Thyroid gland (tissue), 4 donors: ENCODE results near the gene PACS1. TPM values are rescaled to one million over a fixed set of nuclear protein-coding genes. Genes with fewer than 3 reads are reported as not detected.

Experiments
- DNase-seq, 2 donors: peaks; one replicate each; pipeline ENCODE4 v3.0.0-alpha.2; 2019
- H3K27ac ChIP-seq, 3 donors: fragments of 200-600 bp; sonication (generic); 1 replicate in 2 of 3; 2 replicates in 1 of 3; pipeline ENCODE4 v1.5.1; 2016 to 2019; ENCODE audit warnings: mild to moderate bottlenecking in 1 of 3, moderate library complexity in 1 of 3
- H3K27me3 ChIP-seq: fragments of 200-600 bp; sonication (generic); one replicate; pipeline ENCODE4 v1.5.1; 2019
- H3K36me3 ChIP-seq, 2 donors: fragments of 200-600 bp; sonication (generic); one replicate each; pipeline ENCODE4 v1.5.1; 2016 to 2019
- H3K4me1 ChIP-seq, 2 donors: fragments of 200-600 bp; sonication (generic); one replicate each; pipeline ENCODE4 v1.5.1; 2017 to 2019
- H3K4me3 ChIP-seq, 3 donors: fragments of 200-600 bp; sonication (generic); replicated peaks in 1 of 3; 1 replicate in 2 of 3; 2 replicates in 1 of 3; pipeline ENCODE4 v1.5.1; 2016; ENCODE audit warnings: mild to moderate bottlenecking in 1 of 3
- H3K9me3 ChIP-seq: fragments of 200-600 bp; sonication (generic); one replicate; pipeline ENCODE4 v1.5.1; 2017
- POLR2A ChIP-seq, 2 donors: fragments of 450-650 bp; IDR thresholded peaks; one replicate each; pipeline ENCODE4 v1.6.1; 2017; ENCODE audit warnings: antibody characterized with exemption in 2 of 2, mild to moderate bottlenecking in 2 of 2, moderate library complexity in 1 of 2
- WGBS, 2 donors: methylation state at CpG; one replicate each; pipeline ENCODE4 v1.1.5; 2017; 5-methylcytosine and 5-hydroxymethylcytosine counted together
- intact Hi-C: fragments of 100-400 bp; cut with DNase I; formaldehyde crosslinking; loops from one replicate; pipeline ENCODE4 v1.15.1; 2023
- total RNA-seq, 4 donors: library from RNA; depleted of rRNA; stranded (reverse); fragments of >200 nt; gene quantifications; one replicate each; pipeline ENCODE4 v1.2.3, GENCODE V29; 2016
- TF ChIP-seq, protein P1 (sequence below), 6 experiments: fragments of 200-600 bp in 3 of 6; fragments of 450-650 bp in 3 of 6; sonication (generic) in 3 of 6; IDR thresholded peaks; one replicate each; pipeline ENCODE4 v1.5.1; 2016 to 2019; ENCODE audit warnings: antibody characterized with exemption in 6 of 6, mild to moderate bottlenecking in 2 of 6, inconsistent platforms in 1 of 6, moderate library complexity in 1 of 6

PACS1 gene
- total RNA-seq, 4 donors from 2014 or later, result 39.6 to 67.7 (median 59.7) TPM

DNA sequence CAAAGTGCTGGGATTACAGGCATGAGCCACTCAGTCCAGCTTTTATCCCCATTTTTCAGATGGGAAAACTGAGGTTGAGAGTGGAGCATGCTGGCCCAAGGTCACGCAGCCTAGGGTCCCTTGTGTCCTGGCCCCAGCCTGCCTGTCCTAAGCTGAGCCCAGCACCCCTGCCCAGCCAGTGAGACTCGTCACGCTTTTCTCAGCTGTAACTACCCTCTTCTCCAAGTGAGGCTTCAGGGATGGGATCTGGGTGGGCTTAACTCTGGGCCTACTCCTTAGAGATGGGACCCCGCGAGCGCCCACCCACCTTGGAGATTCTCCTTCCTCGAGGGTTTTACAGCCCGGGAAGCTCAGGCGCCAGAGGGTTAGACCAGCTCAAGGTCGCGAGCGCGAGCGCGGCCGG is 221.2 kb downstream of the PACS1 start:
- Histone ChIP-seq H3K27me3 (peaks cover 4% of the 10 kb centered on the region), H3K4me3 (no peak overlapping the region), H3K27ac (no peak overlapping the region), H3K4me1 (peaks cover 22% of the 10 kb centered on the region in 2 donors), H3K9me3 (no peaks in the 10 kb centered on the region), H3K36me3 (no peaks in the 10 kb centered on the region)
- TF ChIP-seq, protein P1, sequence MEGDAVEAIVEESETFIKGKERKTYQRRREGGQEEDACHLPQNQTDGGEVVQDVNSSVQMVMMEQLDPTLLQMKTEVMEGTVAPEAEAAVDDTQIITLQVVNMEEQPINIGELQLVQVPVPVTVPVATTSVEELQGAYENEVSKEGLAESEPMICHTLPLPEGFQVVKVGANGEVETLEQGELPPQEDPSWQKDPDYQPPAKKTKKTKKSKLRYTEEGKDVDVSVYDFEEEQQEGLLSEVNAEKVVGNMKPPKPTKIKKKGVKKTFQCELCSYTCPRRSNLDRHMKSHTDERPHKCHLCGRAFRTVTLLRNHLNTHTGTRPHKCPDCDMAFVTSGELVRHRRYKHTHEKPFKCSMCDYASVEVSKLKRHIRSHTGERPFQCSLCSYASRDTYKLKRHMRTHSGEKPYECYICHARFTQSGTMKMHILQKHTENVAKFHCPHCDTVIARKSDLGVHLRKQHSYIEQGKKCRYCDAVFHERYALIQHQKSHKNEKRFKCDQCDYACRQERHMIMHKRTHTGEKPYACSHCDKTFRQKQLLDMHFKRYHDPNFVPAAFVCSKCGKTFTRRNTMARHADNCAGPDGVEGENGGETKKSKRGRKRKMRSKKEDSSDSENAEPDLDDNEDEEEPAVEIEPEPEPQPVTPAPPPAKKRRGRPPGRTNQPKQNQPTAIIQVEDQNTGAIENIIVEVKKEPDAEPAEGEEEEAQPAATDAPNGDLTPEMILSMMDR (IDR thresholded peaks at IDR 0.05), result no peak
- TF ChIP-seq POLR2A (IDR thresholded peaks at IDR 0.05), result no peak
- intact Hi-C loops, result no loop called here
- no peak for DNase-seq
- 30 to 37% methylated on average over 6 to 9 of the region's 16 CpGs for whole genome bisulfite sequencing, 2 donors

DNA sequence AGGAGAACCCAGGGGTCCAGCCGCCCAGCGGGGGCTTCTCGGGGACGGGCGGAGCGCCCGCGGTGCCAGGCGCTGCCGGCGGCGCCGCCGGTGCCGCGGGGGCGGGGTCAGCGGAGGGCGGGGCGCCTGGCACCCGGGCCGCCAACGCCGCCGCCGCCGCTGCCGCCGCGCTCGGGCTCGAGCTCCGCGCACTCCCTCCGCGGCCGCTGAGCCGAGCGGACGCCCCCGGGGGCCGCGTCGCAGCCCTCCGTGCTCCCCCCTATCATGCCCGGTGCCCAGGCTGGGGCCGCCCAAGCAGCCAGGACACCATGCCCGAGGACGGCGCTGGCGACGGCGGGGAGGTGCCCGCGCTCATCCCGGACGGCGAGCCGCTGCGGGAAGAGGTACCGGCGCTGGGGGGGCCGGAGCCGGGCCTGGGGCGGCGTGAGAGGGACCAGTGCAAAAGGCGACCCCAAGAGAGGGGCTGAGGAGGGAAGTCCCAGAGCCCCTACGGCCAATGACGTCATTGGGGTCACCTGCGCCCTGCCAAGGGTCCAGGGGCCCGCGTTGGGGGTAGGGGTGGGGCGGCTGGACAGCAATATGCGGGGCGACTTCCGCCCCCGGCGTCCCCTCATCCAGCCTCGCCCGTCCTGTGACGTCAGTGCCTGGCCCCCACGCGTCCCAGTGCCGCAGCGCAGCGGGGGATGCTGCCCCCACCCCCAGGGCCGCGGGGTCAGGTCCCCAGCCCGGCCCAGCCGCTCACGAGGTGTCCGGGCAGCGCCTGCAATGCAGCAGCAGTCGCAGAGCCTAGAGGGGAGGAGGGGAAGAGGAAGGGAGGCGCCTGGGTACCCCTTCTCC is 221.9 kb downstream of the PACS1 start, which contains the start of gene TMEM151A:
Gene TMEM151A (plus strand): TSS at position 189 of the 837 bp plus-strand sequence. CDS start 120 bp downstream, at position 309.
- peaks cover 22% of the 10 kb centered on the region in 2 donors for H3K4me1 ChIP-seq
- peaks cover 4% of the 10 kb centered on the region for H3K27me3 ChIP-seq
- no peak for TF ChIP-seq POLR2A (IDR thresholded peaks at IDR 0.05)
- TF ChIP-seq, protein P1 (IDR thresholded peaks at IDR 0.05), result no peak
- H3K36me3 ChIP-seq, result no peaks in the 10 kb centered on the region
- peak within 1 kb of the TSS in 1 of 3 donors; percentile 36 for H3K4me3 ChIP-seq
- DNase-seq, result no peak
- WGBS, 2 donors, result 14 to 60% methylated on average over 1 to 6 of the region's 95 CpGs
- intact Hi-C loops, result no loop called here
- H3K27ac ChIP-seq, result no peak within 1 kb of the TSS
- H3K9me3 ChIP-seq, result no peaks in the 10 kb centered on the region

DNA sequence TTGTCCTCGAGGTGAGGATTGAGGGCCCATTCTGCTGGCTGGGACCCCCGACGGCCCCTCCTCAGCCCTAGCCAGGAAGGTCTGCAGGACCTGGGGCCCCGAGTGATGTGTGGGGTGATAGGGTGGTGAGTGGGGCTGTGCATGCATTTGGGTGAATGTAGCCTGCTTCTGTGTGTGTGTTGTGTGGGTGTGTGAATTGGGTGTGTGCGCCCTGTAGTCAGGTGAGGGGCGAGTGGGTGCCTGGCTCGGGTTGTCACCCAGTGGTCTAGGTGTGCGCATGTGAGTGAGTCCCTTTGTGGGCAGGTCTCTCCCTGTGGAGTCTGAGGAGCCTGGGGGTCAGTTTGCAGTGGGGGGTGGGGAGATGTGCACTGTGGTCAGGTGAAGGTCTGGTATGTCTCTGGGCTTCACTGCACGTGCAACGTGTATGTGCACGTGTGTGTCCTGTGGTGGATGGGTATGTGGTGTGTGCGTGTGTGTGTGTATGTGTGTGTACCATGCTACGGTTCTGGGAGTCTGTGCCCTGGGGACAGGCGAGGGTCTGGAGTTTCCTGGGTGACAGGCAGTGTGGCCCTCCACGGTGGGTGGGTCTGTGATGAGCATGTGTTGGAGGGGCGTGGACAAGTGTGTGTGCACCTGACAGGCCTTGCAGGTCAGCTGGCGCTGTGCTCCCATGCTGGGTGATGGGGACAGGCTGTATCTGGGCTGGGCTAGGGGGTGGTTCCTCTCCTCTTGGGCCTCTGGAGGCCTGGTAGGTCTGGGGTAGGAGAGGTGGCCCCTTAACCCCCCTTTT is 222.7 kb downstream of the PACS1 start:
- TF ChIP-seq, protein P1 (IDR thresholded peaks at IDR 0.05), result no peak
- no peak for TF ChIP-seq POLR2A (IDR thresholded peaks at IDR 0.05)
- no peaks in the 10 kb centered on the region for H3K36me3 ChIP-seq
- intact Hi-C loops, result no loop called here
- H3K4me3 ChIP-seq, result no peak overlapping the region
- H3K27ac ChIP-seq, result no peak overlapping the region
- WGBS, 2 donors, result 49 to 53% methylated on average over 15 to 17 of the region's 17 CpGs
- DNase-seq, result no peak
- H3K9me3 ChIP-seq, result no peaks in the 10 kb centered on the region
- peaks cover 17 to 20% of the 10 kb centered on the region in 2 donors for H3K4me1 ChIP-seq
- peaks cover 4% of the 10 kb centered on the region for H3K27me3 ChIP-seq

DNA sequence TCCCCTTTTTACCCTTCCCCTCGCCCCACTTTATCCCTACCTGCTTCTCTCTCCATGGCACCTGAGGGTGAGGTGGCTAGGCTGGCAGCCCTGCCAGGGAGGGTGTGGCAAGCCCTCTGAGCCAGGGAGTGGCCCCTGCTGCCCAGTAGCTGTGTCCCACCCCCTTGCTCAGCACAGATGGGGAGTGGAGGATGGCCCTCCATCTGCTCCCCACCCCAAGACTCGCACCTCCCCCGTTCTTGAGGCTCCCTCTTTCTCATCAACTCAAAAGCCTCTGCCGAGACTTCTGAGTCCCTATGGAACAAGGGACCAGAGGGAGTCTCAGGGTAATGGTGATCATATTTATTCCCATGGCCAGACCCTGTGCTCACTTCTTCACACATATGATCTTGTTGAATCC is 223.3 kb downstream of the PACS1 start:
- H3K27ac ChIP-seq, result no peak overlapping the region
- no peaks in the 10 kb centered on the region for H3K36me3 ChIP-seq
- peaks cover 11 to 13% of the 10 kb centered on the region in 2 donors for H3K4me1 ChIP-seq
- H3K9me3 ChIP-seq, result no peaks in the 10 kb centered on the region
- TF ChIP-seq, protein P1 (IDR thresholded peaks at IDR 0.05), result no peak
- TF ChIP-seq POLR2A (IDR thresholded peaks at IDR 0.05), result no peak
- DNase-seq, result no peak
- H3K27me3 ChIP-seq, result peaks cover 4% of the 10 kb centered on the region
- WGBS, 2 donors, result 69 to 77% methylated on average over 4 of the region's 4 CpGs
- H3K4me3 ChIP-seq, result no peak overlapping the region
- intact Hi-C loops, result no loop called here
